Sigmoid colon (tissue), 4 donors: ENCODE measurements around the gene SIDT2.
"Not testable (repeated sequence)": the region's sequence is repeated elsewhere in the genome, so short reads cannot be mapped to it uniquely, and the experiment has no call there.

Experiments
- CTCF ChIP-seq, 4 experiments: fragments of 450-650 bp in 3 of 4; fragments of 200-600 bp in 1 of 4; IDR thresholded peaks; one replicate each; pipeline ENCODE4 v1.5.1; 2016 to 2019; ENCODE audit warnings: antibody characterized with exemption in 4 of 4, mild to moderate bottlenecking in 3 of 4, moderate library complexity in 2 of 4
- EP300 ChIP-seq, 4 donors: sonication (generic); formaldehyde crosslinking; IDR thresholded peaks; one replicate each; pipeline ENCODE4 v1.6.1; 2017; ENCODE audit warnings: antibody characterized with exemption in 4 of 4
- POLR2A ChIP-seq, 2 donors: fragments of 450-650 bp; IDR thresholded peaks; one replicate each; pipeline ENCODE4 v1.6.1; 2016; ENCODE audit warnings: antibody characterized with exemption in 2 of 2, mild to moderate bottlenecking in 2 of 2, moderate library complexity in 2 of 2
- POLR2AphosphoS5 ChIP-seq, 4 donors: sonication (generic); formaldehyde crosslinking; IDR thresholded peaks; one replicate each; pipeline ENCODE4 v1.6.1; 2017; ENCODE audit warnings: antibody characterized with exemption in 4 of 4

DNA sequence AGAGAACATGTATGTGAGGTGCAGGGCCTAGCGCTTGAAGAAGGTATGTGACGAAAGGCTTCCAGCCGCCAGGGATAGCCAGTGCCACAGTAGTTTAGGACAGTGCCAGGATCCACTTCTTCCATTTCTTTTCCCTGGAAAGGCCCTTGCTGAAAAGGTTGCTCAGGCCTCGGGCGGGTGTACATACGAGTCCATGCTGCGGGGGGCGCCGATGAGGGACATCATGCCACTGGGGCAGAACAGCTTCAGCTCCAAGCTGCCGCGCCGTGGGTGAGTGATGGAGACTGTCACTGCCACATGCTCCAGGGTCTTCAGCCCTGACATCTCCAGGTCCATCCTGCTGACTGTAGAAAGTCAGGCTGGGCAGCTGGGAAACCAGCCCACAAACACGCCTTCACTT lies 30.2 kb downstream of the SIDT2 start:
- not testable (repeated sequence) for TF ChIP-seq POLR2A, EP300 (IDR thresholded peaks at IDR 0.05)
- TF ChIP-seq CTCF (IDR thresholded peaks at IDR 0.05), result peak in 2 of 4 experiments; percentile 17 to 21
- TF ChIP-seq POLR2AphosphoS5 (IDR thresholded peaks at IDR 0.05), result peak; percentile 40 to 96 (median 84)
